Measurements from ENCODE around the gene ATP6V0E2.
A peak's percentile ranks its signal among the peaks of the same experiment; 100 is the strongest.

The ATP6V0E2 gene

DNA sequence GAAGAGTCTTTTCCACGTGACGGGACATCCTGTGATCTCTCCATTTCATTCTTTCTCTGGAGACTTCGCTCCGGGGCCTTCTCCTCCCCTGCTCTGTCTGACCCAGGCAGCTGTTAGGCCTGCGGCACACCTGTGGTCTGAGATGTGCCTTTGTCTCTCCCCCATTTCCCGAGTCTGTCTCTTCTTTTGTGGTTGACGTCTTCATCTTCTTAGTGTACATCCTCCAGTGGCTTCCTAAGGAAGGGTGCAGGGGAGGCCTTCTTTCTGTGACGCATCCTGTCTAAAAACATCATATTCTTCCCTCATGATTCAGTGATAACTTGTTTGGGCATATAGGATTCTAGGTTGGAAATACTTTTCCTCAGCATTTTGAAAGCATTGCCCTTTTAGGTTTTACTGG lies 17.2 kb upstream of the ATP6V0E2 start:
- no peak overlapping the region for H3K4me3 ChIP-seq (ENCODE audit: low read depth, low read length)

DNA sequence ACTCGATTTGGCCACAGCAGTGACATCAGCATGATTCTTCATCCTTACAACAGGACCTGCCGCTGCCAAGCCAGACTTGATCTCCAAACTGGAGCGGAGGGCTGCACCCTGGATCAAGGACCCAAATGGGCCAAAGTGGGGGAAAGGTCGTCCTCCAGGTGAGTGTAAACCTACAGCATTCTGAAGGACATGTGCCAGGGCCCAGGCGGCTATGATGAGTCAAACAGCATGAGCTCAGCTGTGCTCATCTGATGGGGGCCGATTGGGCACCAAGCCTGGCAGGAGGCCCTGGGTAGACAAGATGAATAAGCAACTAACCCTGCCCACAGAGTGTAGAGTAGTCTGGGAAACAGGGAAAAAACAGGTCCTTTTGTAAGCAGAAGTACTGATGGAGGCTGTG lies 14.4 kb upstream of the ATP6V0E2 start:
- no peaks in the 10 kb centered on the region for H3K36me3 ChIP-seq (replicated peaks)
- TF ChIP-seq, protein P1, sequence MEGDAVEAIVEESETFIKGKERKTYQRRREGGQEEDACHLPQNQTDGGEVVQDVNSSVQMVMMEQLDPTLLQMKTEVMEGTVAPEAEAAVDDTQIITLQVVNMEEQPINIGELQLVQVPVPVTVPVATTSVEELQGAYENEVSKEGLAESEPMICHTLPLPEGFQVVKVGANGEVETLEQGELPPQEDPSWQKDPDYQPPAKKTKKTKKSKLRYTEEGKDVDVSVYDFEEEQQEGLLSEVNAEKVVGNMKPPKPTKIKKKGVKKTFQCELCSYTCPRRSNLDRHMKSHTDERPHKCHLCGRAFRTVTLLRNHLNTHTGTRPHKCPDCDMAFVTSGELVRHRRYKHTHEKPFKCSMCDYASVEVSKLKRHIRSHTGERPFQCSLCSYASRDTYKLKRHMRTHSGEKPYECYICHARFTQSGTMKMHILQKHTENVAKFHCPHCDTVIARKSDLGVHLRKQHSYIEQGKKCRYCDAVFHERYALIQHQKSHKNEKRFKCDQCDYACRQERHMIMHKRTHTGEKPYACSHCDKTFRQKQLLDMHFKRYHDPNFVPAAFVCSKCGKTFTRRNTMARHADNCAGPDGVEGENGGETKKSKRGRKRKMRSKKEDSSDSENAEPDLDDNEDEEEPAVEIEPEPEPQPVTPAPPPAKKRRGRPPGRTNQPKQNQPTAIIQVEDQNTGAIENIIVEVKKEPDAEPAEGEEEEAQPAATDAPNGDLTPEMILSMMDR (IDR thresholded peaks at IDR 0.05; ENCODE audit: low read depth, low read length, missing control alignments) = no peak

More for the DNA sequence above, 17.2 kb upstream of the ATP6V0E2 start:
- no peak for DNase-seq
- in situ Hi-C loops (cut with HindIII; ENCODE audit: low pct_ligation_motif_present, low sequenced_read_pairs) = no loop called here
- Histone ChIP-seq H3K27ac (no peak overlapping the region), H3K27me3 (replicated peaks) (no peaks in the 10 kb centered on the region), H3K36me3 (replicated peaks) (no peaks in the 10 kb centered on the region)
- TF ChIP-seq, protein P1 (IDR thresholded peaks at IDR 0.05; ENCODE audit: low read depth, low read length, missing control alignments) = no peak

DNA sequence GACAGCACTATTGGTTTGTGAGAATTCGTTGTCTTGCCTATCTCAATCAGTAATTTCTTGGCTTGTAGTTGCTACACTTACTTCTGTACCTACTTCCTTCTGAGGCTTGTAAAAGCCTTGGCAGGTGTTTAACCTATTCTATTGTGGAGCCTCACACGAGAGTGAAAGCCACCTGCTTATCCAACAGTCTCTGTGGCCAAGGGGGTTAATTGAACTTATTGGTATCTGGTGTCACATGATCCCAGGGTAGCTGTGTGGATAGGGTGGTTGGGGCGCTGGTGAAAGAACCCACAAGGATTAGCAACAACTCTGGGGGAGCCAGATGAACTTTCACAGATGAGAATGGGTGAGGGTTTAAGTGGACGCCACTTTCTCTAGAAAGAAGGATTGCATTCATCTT lies 13.9 kb upstream of the ATP6V0E2 start:
- Histone ChIP-seq H3K27me3 (replicated peaks) (no peaks in the 10 kb centered on the region), H3K27ac (no peak overlapping the region), H3K4me3 (ENCODE audit: low read depth, low read length) (no peak overlapping the region), H3K36me3 (replicated peaks) (no peaks in the 10 kb centered on the region)
- TF ChIP-seq, protein P1 (IDR thresholded peaks at IDR 0.05; ENCODE audit: low read depth, low read length, missing control alignments) = no peak
- DNase-seq = no peak
- in situ Hi-C loops (cut with HindIII; ENCODE audit: low pct_ligation_motif_present, low sequenced_read_pairs) = no loop called here

More for the DNA sequence above, 14.4 kb upstream of the ATP6V0E2 start:
- H3K27me3 ChIP-seq (replicated peaks) = no peaks in the 10 kb centered on the region
- no peak overlapping the region for H3K4me3 ChIP-seq (ENCODE audit: low read depth, low read length)
- in situ Hi-C loops (cut with HindIII; ENCODE audit: low pct_ligation_motif_present, low sequenced_read_pairs) = no loop called here
- no peak for DNase-seq
- no peak overlapping the region for H3K27ac ChIP-seq

DNA sequence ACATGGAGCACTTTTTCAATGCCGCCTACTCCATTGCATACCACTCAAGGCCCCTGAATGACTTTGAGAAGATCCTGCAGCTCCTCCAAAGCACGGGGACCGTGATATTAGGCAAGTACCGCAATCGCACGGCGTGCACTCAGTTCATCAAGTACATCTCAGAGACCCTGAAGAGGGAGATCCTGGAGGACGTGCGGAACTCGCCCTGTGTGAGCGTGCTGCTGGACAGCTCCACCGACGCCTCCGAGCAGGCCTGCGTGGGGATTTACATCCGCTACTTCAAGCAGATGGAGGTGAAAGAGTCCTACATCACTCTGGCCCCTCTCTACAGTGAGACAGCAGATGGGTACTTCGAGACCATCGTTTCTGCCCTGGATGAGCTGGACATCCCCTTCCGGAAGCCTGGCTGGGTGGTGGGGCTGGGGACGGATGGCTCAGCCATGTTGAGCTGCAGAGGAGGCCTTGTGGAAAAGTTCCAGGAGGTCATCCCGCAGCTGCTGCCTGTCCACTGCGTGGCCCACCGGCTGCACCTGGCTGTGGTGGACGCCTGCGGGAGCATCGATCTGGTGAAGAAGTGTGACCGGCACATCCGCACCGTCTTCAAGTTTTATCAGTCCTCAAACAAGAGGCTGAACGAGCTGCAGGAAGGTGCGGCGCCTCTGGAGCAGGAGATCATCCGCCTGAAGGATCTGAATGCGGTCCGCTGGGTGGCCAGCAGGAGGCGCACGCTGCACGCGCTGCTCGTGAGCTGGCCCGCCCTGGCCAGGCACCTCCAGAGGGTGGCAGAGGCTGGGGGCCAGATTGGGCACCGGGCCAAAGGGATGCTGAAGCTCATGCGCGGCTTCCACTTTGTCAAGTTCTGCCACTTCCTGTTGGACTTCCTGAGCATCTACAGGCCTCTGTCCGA lies 12.7 kb upstream of the ATP6V0E2 start:
- TF ChIP-seq, protein P1 (IDR thresholded peaks at IDR 0.05; ENCODE audit: low read depth, low read length, missing control alignments) = peak; percentile 57
- Histone ChIP-seq H3K4me3 (ENCODE audit: low read depth, low read length) (no peak overlapping the region), H3K36me3 (replicated peaks) (no peaks in the 10 kb centered on the region), H3K27me3 (replicated peaks) (no peaks in the 10 kb centered on the region), H3K27ac (no peak overlapping the region)
- in situ Hi-C loops (cut with HindIII; ENCODE audit: low pct_ligation_motif_present, low sequenced_read_pairs) = no loop called here
- no peak for DNase-seq

DNA sequence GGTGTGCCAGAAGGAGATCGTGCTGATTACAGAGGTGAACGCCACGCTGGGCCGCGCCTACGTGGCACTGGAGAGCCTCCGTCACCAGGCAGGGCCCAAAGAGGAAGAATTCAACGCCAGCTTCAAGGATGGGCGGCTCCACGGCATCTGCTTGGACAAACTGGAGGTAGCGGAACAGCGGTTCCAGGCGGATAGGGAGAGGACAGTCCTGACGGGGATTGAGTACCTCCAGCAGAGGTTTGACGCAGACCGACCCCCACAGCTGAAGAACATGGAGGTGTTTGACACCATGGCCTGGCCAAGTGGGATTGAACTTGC lies 12.1 kb upstream of the ATP6V0E2 start:
- in situ Hi-C loops (cut with HindIII; ENCODE audit: low pct_ligation_motif_present, low sequenced_read_pairs) = no loop called here
- Histone ChIP-seq H3K36me3 (replicated peaks) (no peaks in the 10 kb centered on the region), H3K27ac (no peak overlapping the region), H3K4me3 (ENCODE audit: low read depth, low read length) (no peak overlapping the region), H3K27me3 (replicated peaks) (no peaks in the 10 kb centered on the region)
- TF ChIP-seq, protein P1 (IDR thresholded peaks at IDR 0.05; ENCODE audit: low read depth, low read length, missing control alignments) = no peak
- DNase-seq = no peak

DNA sequence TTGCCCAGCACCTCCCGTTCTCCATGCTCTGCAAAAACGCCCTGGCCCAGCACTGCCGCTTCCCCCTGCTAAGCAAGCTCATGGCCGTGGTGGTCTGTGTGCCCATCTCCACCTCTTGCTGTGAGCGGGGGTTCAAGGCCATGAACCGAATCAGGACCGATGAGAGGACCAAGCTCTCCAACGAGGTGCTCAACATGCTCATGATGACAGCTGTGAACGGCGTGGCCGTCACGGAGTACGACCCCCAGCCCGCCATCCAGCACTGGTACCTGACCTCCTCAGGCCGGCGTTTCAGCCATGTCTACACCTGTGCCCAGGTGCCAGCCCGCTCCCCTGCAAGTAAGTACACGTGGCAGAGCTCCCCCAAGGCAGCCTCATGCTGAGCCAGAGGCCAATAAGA lies 11.6 kb upstream of the ATP6V0E2 start:
- Histone ChIP-seq H3K27me3 (replicated peaks) (no peaks in the 10 kb centered on the region), H3K4me3 (ENCODE audit: low read depth, low read length) (no peak overlapping the region), H3K27ac (no peak overlapping the region), H3K36me3 (replicated peaks) (no peaks in the 10 kb centered on the region)
- TF ChIP-seq, protein P1 (IDR thresholded peaks at IDR 0.05; ENCODE audit: low read depth, low read length, missing control alignments) = no peak
- in situ Hi-C loops (cut with HindIII; ENCODE audit: low pct_ligation_motif_present, low sequenced_read_pairs) = no loop called here
- no peak for DNase-seq

Data from brain microvascular endothelial cell (primary cell).